Chondrocyte (in vitro differentiated cells): ENCODE data around the gene FAAP20. TPM values are rescaled to one million over a fixed set of nuclear protein-coding genes. Genes with fewer than 3 reads are reported as not detected.

Source experiments
- DNase-seq: peaks from one replicate; pipeline ENCODE4 v3.0.0; 2021; ENCODE audit warnings: mixed read lengths, low spot score
- H3K27ac Mint-ChIP-seq: one replicate; pipeline ENCODE4 v1.8.0; 2021; ENCODE audit warnings: mild to moderate bottlenecking, moderate library complexity, mixed read lengths; ENCODE audit not compliant: unreplicated experiment
- H3K27me3 Mint-ChIP-seq: 2 replicates; pipeline ENCODE4 v1.8.0; 2021; ENCODE audit warnings: low read depth, mixed read lengths
- H3K36me3 Mint-ChIP-seq: 2 replicates; pipeline ENCODE4 v1.8.0; 2021; ENCODE audit warnings: low read depth, mixed read lengths
- H3K4me1 Mint-ChIP-seq: 2 replicates; pipeline ENCODE4 v1.8.0; 2021; ENCODE audit warnings: low read depth, mild to moderate bottlenecking, mixed read lengths
- H3K4me3 Mint-ChIP-seq: one replicate; pipeline ENCODE4 v1.8.0; 2021; ENCODE audit warnings: mild to moderate bottlenecking, moderate library complexity, mixed read lengths; ENCODE audit not compliant: unreplicated experiment
- H3K9me3 Mint-ChIP-seq: 2 replicates; pipeline ENCODE4 v1.8.0; 2021; ENCODE audit warnings: low read depth, mixed read lengths
- total RNA-seq: library from RNA; stranded (reverse); gene quantifications from 3 replicates; pipeline ENCODE4 v1.2.1, GENCODE V29; 2021
- TF ChIP-seq, protein P1 (sequence below): fragments of 200-600 bp; sonication (generic); IDR thresholded peaks from 2 replicates; pipeline ENCODE4 v1.5.0; 2021; ENCODE audit warnings: antibody characterized with exemption, mild to moderate bottlenecking, moderate library complexity

The FAAP20 gene
- total RNA-seq, 1 donor from 2014 or later: 69.2 TPM

GRCh38 chr1:2173546-2174347 is 20.8 kb downstream of the FAAP20 start:
- no peak overlapping the region for H3K4me3 Mint-ChIP-seq
- no peaks in the 10 kb centered on the region for H3K4me1 Mint-ChIP-seq
- H3K27me3 Mint-ChIP-seq: peaks cover 3% of the 10 kb centered on the region
- TF ChIP-seq, protein P1, sequence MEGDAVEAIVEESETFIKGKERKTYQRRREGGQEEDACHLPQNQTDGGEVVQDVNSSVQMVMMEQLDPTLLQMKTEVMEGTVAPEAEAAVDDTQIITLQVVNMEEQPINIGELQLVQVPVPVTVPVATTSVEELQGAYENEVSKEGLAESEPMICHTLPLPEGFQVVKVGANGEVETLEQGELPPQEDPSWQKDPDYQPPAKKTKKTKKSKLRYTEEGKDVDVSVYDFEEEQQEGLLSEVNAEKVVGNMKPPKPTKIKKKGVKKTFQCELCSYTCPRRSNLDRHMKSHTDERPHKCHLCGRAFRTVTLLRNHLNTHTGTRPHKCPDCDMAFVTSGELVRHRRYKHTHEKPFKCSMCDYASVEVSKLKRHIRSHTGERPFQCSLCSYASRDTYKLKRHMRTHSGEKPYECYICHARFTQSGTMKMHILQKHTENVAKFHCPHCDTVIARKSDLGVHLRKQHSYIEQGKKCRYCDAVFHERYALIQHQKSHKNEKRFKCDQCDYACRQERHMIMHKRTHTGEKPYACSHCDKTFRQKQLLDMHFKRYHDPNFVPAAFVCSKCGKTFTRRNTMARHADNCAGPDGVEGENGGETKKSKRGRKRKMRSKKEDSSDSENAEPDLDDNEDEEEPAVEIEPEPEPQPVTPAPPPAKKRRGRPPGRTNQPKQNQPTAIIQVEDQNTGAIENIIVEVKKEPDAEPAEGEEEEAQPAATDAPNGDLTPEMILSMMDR: no peak
- H3K9me3 Mint-ChIP-seq: no peaks in the 10 kb centered on the region
- H3K27ac Mint-ChIP-seq: no peak overlapping the region
- H3K36me3 Mint-ChIP-seq: no peaks in the 10 kb centered on the region
- no peak for DNase-seq

GRCh38 chr1:2172551-2173146 is 21.9 kb downstream of the FAAP20 start:
- Mint-ChIP-seq H3K27me3 (peaks cover 3% of the 10 kb centered on the region), H3K9me3 (no peaks in the 10 kb centered on the region), H3K4me1 (no peaks in the 10 kb centered on the region), H3K36me3 (no peaks in the 10 kb centered on the region), H3K4me3 (no peak overlapping the region), H3K27ac (no peak overlapping the region)
- no peak for DNase-seq
- TF ChIP-seq, protein P1: no peak

GRCh38 chr1:2172012-2172411 is 22.6 kb downstream of the FAAP20 start:
- Mint-ChIP-seq H3K36me3 (no peaks in the 10 kb centered on the region), H3K27ac (no peak overlapping the region), H3K4me1 (no peaks in the 10 kb centered on the region), H3K9me3 (no peaks in the 10 kb centered on the region), H3K4me3 (no peak overlapping the region), H3K27me3 (peaks cover 3% of the 10 kb centered on the region)
- TF ChIP-seq, protein P1: no peak
- DNase-seq: no peak

DNA sequence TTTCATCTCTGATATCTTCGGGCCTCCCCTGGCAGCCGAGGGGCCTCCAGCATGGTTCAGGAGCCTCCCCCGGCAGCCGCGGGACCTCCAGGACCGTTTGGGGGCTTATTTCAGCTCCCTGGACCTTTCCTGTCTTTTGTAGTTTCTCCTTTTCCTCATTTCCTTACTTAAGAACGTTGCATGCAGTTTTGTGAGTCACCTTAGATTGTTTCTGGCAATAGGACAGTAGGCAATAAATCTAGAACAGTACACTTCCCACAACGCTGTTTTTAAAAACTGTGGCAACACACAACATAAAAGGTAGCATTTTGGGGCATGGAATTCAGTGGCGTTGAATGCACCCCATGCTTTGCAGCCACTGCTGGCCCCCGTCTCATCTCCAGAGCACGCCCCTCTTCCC is 24.4 kb downstream of the FAAP20 start:
- no peaks in the 10 kb centered on the region for H3K9me3 Mint-ChIP-seq
- H3K4me1 Mint-ChIP-seq: no peaks in the 10 kb centered on the region
- TF ChIP-seq, protein P1: no peak
- no peaks in the 10 kb centered on the region for H3K36me3 Mint-ChIP-seq
- H3K27ac Mint-ChIP-seq: no peak overlapping the region
- DNase-seq: no peak
- H3K4me3 Mint-ChIP-seq: no peak overlapping the region
- H3K27me3 Mint-ChIP-seq: peaks cover 3% of the 10 kb centered on the region

GRCh38 chr1:2169200-2169836 is 25.3 kb downstream of the FAAP20 start:
- Mint-ChIP-seq H3K4me3 (no peak overlapping the region), H3K36me3 (no peaks in the 10 kb centered on the region), H3K27ac (no peak overlapping the region), H3K27me3 (peaks cover 3% of the 10 kb centered on the region), H3K9me3 (no peaks in the 10 kb centered on the region), H3K4me1 (no peaks in the 10 kb centered on the region)
- TF ChIP-seq, protein P1: no peak
- no peak for DNase-seq
